Measurements from ENCODE around the gene YIPF3. TPM values are rescaled to one million over a fixed set of nuclear protein-coding genes. Genes with fewer than 3 reads are reported as not detected.
A peak's percentile ranks its signal among the peaks of the same experiment; 100 is the strongest.

The YIPF3 gene
- polyA plus RNA-seq, 1 donor (not counting 4 experiments of a cell fraction or from before 2014, with no cell fraction given), result 136 TPM

DNA sequence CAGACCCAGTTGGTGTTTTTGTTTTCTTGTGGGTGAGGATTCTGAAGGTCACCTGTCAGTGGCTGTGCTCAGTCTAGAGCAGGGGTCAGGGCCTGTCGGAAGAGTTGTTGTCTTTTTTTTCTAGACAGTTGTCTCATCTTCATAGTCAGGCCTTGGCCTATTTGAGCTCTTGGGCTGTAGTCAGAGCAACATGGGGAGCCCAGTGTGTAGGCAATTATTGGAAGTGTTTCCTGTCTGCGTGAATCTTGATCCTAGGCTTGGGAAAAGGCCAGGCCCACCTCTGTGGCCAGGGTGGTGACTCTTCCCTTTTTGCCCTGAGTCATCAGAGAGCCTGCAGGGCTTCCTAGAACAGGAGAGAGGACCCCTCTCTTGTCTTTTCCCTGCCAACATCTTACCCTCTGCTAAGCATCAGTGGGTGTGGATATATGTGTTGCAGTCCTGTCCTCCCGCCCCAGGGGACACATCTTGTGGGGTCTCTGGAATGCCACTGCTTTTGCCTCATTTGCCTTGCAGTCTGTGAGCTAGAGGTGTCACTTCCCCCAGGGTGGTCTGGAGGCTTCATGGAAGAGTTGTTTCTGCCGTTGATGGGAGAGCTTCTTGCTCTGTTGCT lies 28.0 kb downstream of the YIPF3 start:
- Histone ChIP-seq H3K27ac (ENCODE audit: control insufficient read depth, insufficient read depth, low read length) (no peak overlapping the region), H2AFZ (ENCODE audit: control insufficient read depth, low read length) (no peak overlapping the region)
- DNase-seq (ENCODE audit: low read depth, low spot score), result no peak

DNA sequence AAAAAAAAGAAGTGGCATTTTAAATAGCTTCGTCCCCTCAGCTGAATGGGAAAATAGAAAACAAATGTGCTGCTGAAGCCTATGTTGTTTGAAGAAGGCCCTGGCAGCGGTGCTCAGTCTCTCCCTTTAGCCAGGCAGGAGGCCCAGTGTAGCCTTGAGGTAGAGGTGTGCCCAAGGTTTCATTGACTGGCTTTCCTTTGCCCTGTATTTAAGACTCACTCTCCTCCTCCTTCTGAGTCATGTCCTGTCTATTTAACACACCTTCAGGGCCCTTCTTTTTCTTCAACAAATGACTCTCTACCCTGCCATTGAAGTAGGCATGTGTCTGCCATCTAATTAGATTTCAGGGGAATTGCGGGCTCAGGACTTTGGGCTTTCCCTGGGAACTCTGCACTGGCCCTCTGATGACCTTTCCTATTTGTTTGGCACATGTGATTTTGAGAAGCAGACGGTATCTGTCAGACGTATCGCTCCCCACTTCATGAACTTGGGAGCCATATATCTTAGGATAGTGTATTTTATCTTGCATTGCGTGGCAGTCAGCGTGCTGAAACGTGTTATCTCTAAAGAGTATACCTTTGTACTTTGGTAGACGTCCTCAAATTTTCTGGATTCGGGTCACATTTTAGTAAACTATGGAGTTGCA lies 35.0 kb downstream of the YIPF3 start:
- Histone ChIP-seq H4K20me1 (ENCODE audit: control insufficient read depth, extremely low read depth, insufficient read depth, low read length) (no peaks in the 10 kb centered on the region), H3K9me3 (ENCODE audit: control insufficient read depth, low read depth, low read length) (no peaks in the 10 kb centered on the region), H3K9me1 (ENCODE audit: control insufficient read depth, extremely low read depth, insufficient read depth, low read length) (no peaks in the 10 kb centered on the region), H2AFZ (ENCODE audit: control insufficient read depth, low read length) (peak overlapping the region; percentile 29), H3K9ac (ENCODE audit: control insufficient read depth, extremely low read depth, insufficient read depth, low read length) (peak overlapping the region; percentile 23), H3K27ac (ENCODE audit: control insufficient read depth, insufficient read depth, low read length) (peak overlapping the region; percentile 76), H3K4me1 (ENCODE audit: control insufficient read depth, extremely low read depth, insufficient read depth, low read length) (peaks cover 54% of the 10 kb centered on the region), H3K4me3 (ENCODE audit: control insufficient read depth in 2 of 3, extremely low read depth in 1 of 3, insufficient read depth in 2 of 3, low read depth in 1 of 3, low read length in 3 of 3) (peak overlapping the region in 2 of 3 experiments; percentile 25 to 28), H3K36me3 (ENCODE audit: control insufficient read depth in 2 of 2, extremely low read depth in 1 of 2, insufficient read depth in 2 of 2, low read length in 2 of 2) (peaks cover 5 to 7% of the 10 kb centered on the region in 2 experiments), H3K79me2 (ENCODE audit: control insufficient read depth, insufficient read depth, low read length) (peaks cover 55% of the 10 kb centered on the region), H3K4me2 (ENCODE audit: control insufficient read depth, extremely low read depth, insufficient read depth, low read depth, low read length) (peak overlapping the region; percentile 74), H3K27me3 (ENCODE audit: control insufficient read depth, extremely low read depth, insufficient read depth, low read length) (no peaks in the 10 kb centered on the region)
- no peak for TF ChIP-seq EZH2 (IDR thresholded peaks at IDR 0.05; ENCODE audit: low read length)
- TF ChIP-seq, protein P1, sequence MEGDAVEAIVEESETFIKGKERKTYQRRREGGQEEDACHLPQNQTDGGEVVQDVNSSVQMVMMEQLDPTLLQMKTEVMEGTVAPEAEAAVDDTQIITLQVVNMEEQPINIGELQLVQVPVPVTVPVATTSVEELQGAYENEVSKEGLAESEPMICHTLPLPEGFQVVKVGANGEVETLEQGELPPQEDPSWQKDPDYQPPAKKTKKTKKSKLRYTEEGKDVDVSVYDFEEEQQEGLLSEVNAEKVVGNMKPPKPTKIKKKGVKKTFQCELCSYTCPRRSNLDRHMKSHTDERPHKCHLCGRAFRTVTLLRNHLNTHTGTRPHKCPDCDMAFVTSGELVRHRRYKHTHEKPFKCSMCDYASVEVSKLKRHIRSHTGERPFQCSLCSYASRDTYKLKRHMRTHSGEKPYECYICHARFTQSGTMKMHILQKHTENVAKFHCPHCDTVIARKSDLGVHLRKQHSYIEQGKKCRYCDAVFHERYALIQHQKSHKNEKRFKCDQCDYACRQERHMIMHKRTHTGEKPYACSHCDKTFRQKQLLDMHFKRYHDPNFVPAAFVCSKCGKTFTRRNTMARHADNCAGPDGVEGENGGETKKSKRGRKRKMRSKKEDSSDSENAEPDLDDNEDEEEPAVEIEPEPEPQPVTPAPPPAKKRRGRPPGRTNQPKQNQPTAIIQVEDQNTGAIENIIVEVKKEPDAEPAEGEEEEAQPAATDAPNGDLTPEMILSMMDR (optimal IDR thresholded peaks at IDR 0.05 in 1 of 3, IDR thresholded peaks at IDR 0.05 in 1 of 3, conservative IDR thresholded peaks at IDR 0.05 in 1 of 3; ENCODE audit: extremely low read depth in 1 of 3, insufficient read depth in 2 of 3, low read length in 3 of 3), result no peak
- FAIRE-seq, result peak; percentile 89
- peak; percentile 81 for DNase-seq (ENCODE audit: low read depth, low spot score)
- dilution Hi-C loops (cut with MboI; ENCODE audit: extremely low pct_ligation_motif_present, low sequenced_read_pairs), result no loop called here

More for the DNA sequence above, 28.0 kb downstream of the YIPF3 start:
- TF ChIP-seq EZH2 (IDR thresholded peaks at IDR 0.05; ENCODE audit: low read length), result no peak
- TF ChIP-seq, protein P1 (optimal IDR thresholded peaks at IDR 0.05 in 1 of 3, IDR thresholded peaks at IDR 0.05 in 1 of 3, conservative IDR thresholded peaks at IDR 0.05 in 1 of 3; ENCODE audit: extremely low read depth in 1 of 3, insufficient read depth in 2 of 3, low read length in 3 of 3), result no peak
- peaks cover 33% of the 10 kb centered on the region for H3K4me1 ChIP-seq (ENCODE audit: control insufficient read depth, extremely low read depth, insufficient read depth, low read length)
- H3K9me3 ChIP-seq (ENCODE audit: control insufficient read depth, low read depth, low read length), result no peaks in the 10 kb centered on the region
- H3K36me3 ChIP-seq (ENCODE audit: control insufficient read depth in 2 of 2, extremely low read depth in 1 of 2, insufficient read depth in 2 of 2, low read length in 2 of 2), result peaks cover 0 to 17% of the 10 kb centered on the region in 2 experiments
- H3K9me1 ChIP-seq (ENCODE audit: control insufficient read depth, extremely low read depth, insufficient read depth, low read length), result peaks cover 2% of the 10 kb centered on the region
- H3K27me3 ChIP-seq (ENCODE audit: control insufficient read depth, extremely low read depth, insufficient read depth, low read length), result no peaks in the 10 kb centered on the region
- H3K4me2 ChIP-seq (ENCODE audit: control insufficient read depth, extremely low read depth, insufficient read depth, low read depth, low read length), result peak overlapping the region; percentile 9
- no peak overlapping the region for H3K4me3 ChIP-seq (ENCODE audit: control insufficient read depth in 2 of 3, extremely low read depth in 1 of 3, insufficient read depth in 2 of 3, low read depth in 1 of 3, low read length in 3 of 3)
- no peaks in the 10 kb centered on the region for H4K20me1 ChIP-seq (ENCODE audit: control insufficient read depth, extremely low read depth, insufficient read depth, low read length)
- H3K9ac ChIP-seq (ENCODE audit: control insufficient read depth, extremely low read depth, insufficient read depth, low read length), result no peak overlapping the region
- peaks cover 35% of the 10 kb centered on the region for H3K79me2 ChIP-seq (ENCODE audit: control insufficient read depth, insufficient read depth, low read length)
- dilution Hi-C loops (cut with MboI; ENCODE audit: extremely low pct_ligation_motif_present, low sequenced_read_pairs), result no loop called here
- peak; percentile 26 for FAIRE-seq
